GM23338 (cell line): Measurements from ENCODE around the gene CHD5. TPM values are rescaled to one million over a fixed set of nuclear protein-coding genes. Genes with fewer than 3 reads are reported as not detected.

Experiments
- ATAC-seq: fragments of 200-7000 bp; cut with Tn5 transposase; 3 replicates; pipeline ENCODE4 v1.9.1; 2020
- DNase-seq: peaks from one replicate; pipeline ENCODE4 v3.0.0-alpha.2; 2015; ENCODE audit warnings: low spot score
- H2AFZ ChIP-seq: fragments of 200-600 bp; sonication (generic); 2 replicates; pipeline ENCODE4 v1.8.0; 2016; ENCODE audit warnings: antibody characterized with exemption, mild to moderate bottlenecking, moderate library complexity
- H3F3A ChIP-seq: fragments of 200-600 bp; sonication (generic); replicated peaks from 2 replicates; pipeline ENCODE4 v1.8.0; 2017; ENCODE audit warnings: antibody characterized with exemption, mixed run types, low read depth
- H3K27ac ChIP-seq: fragments of 200-600 bp; sonication (generic); 2 replicates; pipeline ENCODE4 v1.6.1; 2016; ENCODE audit warnings: low read depth
- H3K27me3 ChIP-seq: fragments of 200-600 bp; sonication (generic); 2 replicates; pipeline ENCODE4 v1.8.0; 2016; ENCODE audit warnings: mild to moderate bottlenecking, mixed run types, moderate library complexity; ENCODE audit not compliant: insufficient read depth
- H3K36me3 ChIP-seq: fragments of 200-600 bp; sonication (generic); 2 replicates; pipeline ENCODE4 v1.8.0; 2016; ENCODE audit warnings: mild to moderate bottlenecking; ENCODE audit not compliant: insufficient read depth
- H3K4me1 ChIP-seq: fragments of 200-600 bp; sonication (generic); 2 replicates; pipeline ENCODE4 v1.8.0; 2016; ENCODE audit warnings: mild to moderate bottlenecking, moderate library complexity; ENCODE audit not compliant: insufficient read depth
- H3K4me2 ChIP-seq: fragments of 200-600 bp; sonication (generic); 2 replicates; pipeline ENCODE4 v1.7.1; 2017; ENCODE audit warnings: mixed run types
- H3K4me3 ChIP-seq: fragments of 200-600 bp; sonication (generic); 2 replicates; pipeline ENCODE4 v1.6.1; 2016; ENCODE audit warnings: mixed run types
- H3K79me2 ChIP-seq: fragments of 200-600 bp; sonication (generic); replicated peaks from 2 replicates; pipeline ENCODE4 v1.8.0; 2017; ENCODE audit warnings: mild to moderate bottlenecking; ENCODE audit not compliant: insufficient read depth
- H3K9me2 ChIP-seq: fragments of 200-600 bp; sonication (generic); 2 replicates; pipeline ENCODE4 v1.8.0; 2017; ENCODE audit not compliant: insufficient read depth
- H4K20me1 ChIP-seq: fragments of 200-600 bp; sonication (generic); replicated peaks from 2 replicates; pipeline ENCODE4 v1.8.0; 2017; ENCODE audit warnings: mild to moderate bottlenecking; ENCODE audit not compliant: insufficient read depth
- H3K27ac Mint-ChIP-seq: 2 replicates; pipeline ENCODE4 v1.8.0; 2020; ENCODE audit warnings: inconsistent platforms, mild to moderate bottlenecking, moderate library complexity, mixed read lengths
- H3K27me3 Mint-ChIP-seq: 3 replicates; pipeline ENCODE4 v1.8.0; 2022; ENCODE audit warnings: low read depth, mild to moderate bottlenecking, moderate library complexity, mixed read lengths, inconsistent platforms; ENCODE audit not compliant: insufficient read depth, poor library complexity
- H3K36me3 Mint-ChIP-seq: 3 replicates; pipeline ENCODE4 v1.8.0; 2021; ENCODE audit warnings: low read depth, mild to moderate bottlenecking, inconsistent platforms, moderate library complexity, mixed read lengths
- H3K4me1 Mint-ChIP-seq: 3 replicates; pipeline ENCODE4 v1.8.0; 2020; ENCODE audit warnings: mild to moderate bottlenecking, inconsistent platforms, mixed read lengths
- H3K4me3 Mint-ChIP-seq: 3 replicates; pipeline ENCODE4 v1.8.0; 2021; ENCODE audit warnings: moderate library complexity, mild to moderate bottlenecking, inconsistent platforms, mixed read lengths
- H3K9me3 Mint-ChIP-seq: 3 replicates; pipeline ENCODE4 v1.8.0; 2020; ENCODE audit warnings: moderate library complexity, mild to moderate bottlenecking, inconsistent platforms, mixed read lengths
- CREB1 ChIP-seq: fragments of 250-450 bp; sonication (Bioruptor Pico); IDR thresholded peaks from 2 replicates; pipeline ENCODE4 v1.5.0; 2020; ENCODE audit warnings: low read depth, mild to moderate bottlenecking, moderate library complexity
- ETS1 ChIP-seq: IDR thresholded peaks from 2 replicates; pipeline ENCODE4 v1.6.1; 2016; ENCODE audit warnings: antibody characterized with exemption
- EZH2phosphoT487 ChIP-seq: fragments of 200-600 bp; sonication (generic); IDR thresholded peaks from one replicate; pipeline ENCODE4 v1.8.1; 2018; ENCODE audit warnings: antibody characterized with exemption; ENCODE audit not compliant: unreplicated experiment
- JUNB ChIP-seq: IDR thresholded peaks from one replicate; pipeline ENCODE4 v1.6.1; 2016; ENCODE audit warnings: antibody characterized with exemption; ENCODE audit not compliant: unreplicated experiment
- NANOG ChIP-seq: IDR thresholded peaks from 2 replicates; pipeline ENCODE4 v1.6.1; 2016; ENCODE audit warnings: antibody characterized with exemption, borderline replicate concordance
- POLR2AphosphoS5 ChIP-seq: IDR thresholded peaks from 2 replicates; pipeline ENCODE4 v1.6.1; 2016; ENCODE audit warnings: antibody characterized with exemption, low read depth
- REST ChIP-seq: IDR thresholded peaks from one replicate; pipeline ENCODE4 v1.6.1; 2018; ENCODE audit warnings: antibody characterized with exemption; ENCODE audit not compliant: unreplicated experiment
- STAT1 ChIP-seq: IDR thresholded peaks from one replicate; pipeline ENCODE4 v1.6.1; 2016; ENCODE audit warnings: antibody characterized with exemption; ENCODE audit not compliant: unreplicated experiment
- ZNF114 ChIP-seq: fragments of 250-450 bp; sonication (Bioruptor Pico); IDR thresholded peaks from 2 replicates; pipeline ENCODE4 v1.5.0; 2020; ENCODE audit warnings: mild to moderate bottlenecking, moderate library complexity
- polyA plus RNA-seq: library from polyadenylated mRNA; unstranded; fragments of >200 nt; fragmentation: Nextera tagmentation; extraction: Ambion mirVana; gene quantifications from 2 replicates; pipeline ENCODE4 v1.2.1, GENCODE V29; 2016
- total RNA-seq: library from RNA; depleted of rRNA; stranded (reverse); fragments of >200 nt; shearing (Covaris generic); gene quantifications from 2 replicates; pipeline ENCODE4 v1.2.3, GENCODE V29; 2014

The CHD5 gene
- total and polyA plus RNA-seq, 2 experiments from 2014 or later = 0.32 to 1.0 TPM

- TF ChIP-seq REST (no peak), POLR2AphosphoS5 (no peak)
These were observed 43.5 kb downstream of the CHD5 start (continued) for GRCh38 chr1:6136516-6137220.

GRCh38 chr1:6134741-6135510 lies 45.2 kb downstream of the CHD5 start:
- no peak overlapping the region for H3K4me3 Mint-ChIP-seq
- no peaks in the 10 kb centered on the region for H4K20me1 ChIP-seq
- no peak overlapping the region for H2AFZ ChIP-seq
- H3K27me3 ChIP-seq = no peaks in the 10 kb centered on the region
- no peaks in the 10 kb centered on the region for H3K4me1 Mint-ChIP-seq
- no peak overlapping the region for H3K27ac Mint-ChIP-seq
- no peak overlapping the region for H3K4me3 ChIP-seq
- no peak overlapping the region for H3K27ac ChIP-seq
- no peak for DNase-seq
- no peaks in the 10 kb centered on the region for H3K9me2 ChIP-seq
- no peak for ATAC-seq
- no peaks in the 10 kb centered on the region for H3K36me3 ChIP-seq
- no peaks in the 10 kb centered on the region; the same call in 2 of the 3 replicates for H3K9me3 Mint-ChIP-seq
- no peaks in the 10 kb centered on the region for H3K4me1 ChIP-seq
- H3F3A ChIP-seq = no peaks in the 10 kb centered on the region
- no peak overlapping the region for H3K4me2 ChIP-seq
- H3K79me2 ChIP-seq = no peaks in the 10 kb centered on the region
- peaks cover 14% of the 10 kb centered on the region for H3K27me3 Mint-ChIP-seq
- H3K36me3 Mint-ChIP-seq = no peaks in the 10 kb centered on the region; the same call in 2 of the 3 replicates
- TF ChIP-seq STAT1 = no peak
- TF ChIP-seq ZNF114 (CRISPR knock-in tag) = no peak
- TF ChIP-seq ETS1 = no peak
- TF ChIP-seq CREB1 (CRISPR knock-in tag) = no peak
- TF ChIP-seq EZH2phosphoT487 = no peak
- no peak for TF ChIP-seq JUNB
- TF ChIP-seq NANOG = no peak
- no peak for TF ChIP-seq REST
